Body of pancreas (tissue), 4 donors: ENCODE results near the gene CENPK. TPM values are rescaled to one million over a fixed set of nuclear protein-coding genes. Genes with fewer than 3 reads are reported as not detected.
"Not testable (repeated sequence)": the region's sequence is repeated elsewhere in the genome, so short reads cannot be mapped to it uniquely, and the experiment has no call there.

Source experiments
- ATAC-seq: fragments of 150-250 bp; one replicate; pipeline ENCODE4 v1.9.1; 2016
- DNase-seq, 4 donors: peaks; one replicate each; pipeline ENCODE4 v3.0.0-alpha.2; 2019
- H3K27ac ChIP-seq, 4 donors: fragments of 200-600 bp; sonication (generic); 1 replicate in 3 of 4; 2 replicates in 1 of 4; pipeline versions ENCODE4 v1.5.1 to v1.6.1; 2016 to 2019; ENCODE audit warnings: mild to moderate bottlenecking in 1 of 4, mixed read lengths in 1 of 4, moderate library complexity in 1 of 4
- H3K27me3 ChIP-seq, 2 donors: fragments of 200-600 bp; sonication (generic); one replicate each; pipeline ENCODE4 v1.6.0; 2016; ENCODE audit warnings: mild to moderate bottlenecking in 1 of 2
- H3K36me3 ChIP-seq, 2 donors: fragments of 200-600 bp; sonication (generic); replicated peaks in 1 of 2; 2 replicates each; pipeline ENCODE4 v1.5.1; 2016; ENCODE audit warnings: low read depth in 2 of 2; ENCODE audit not compliant: insufficient read depth in 1 of 2
- H3K4me1 ChIP-seq: fragments of 200-600 bp; sonication (generic); one replicate; pipeline ENCODE4 v1.6.0; 2016
- H3K4me3 ChIP-seq, 2 donors: fragments of 200-600 bp; sonication (generic); 1 replicate in 1 of 2; 2 replicates in 1 of 2; pipeline ENCODE4 v1.5.1; 2016 to 2019
- H3K9me3 ChIP-seq, 3 donors: fragments of 200-600 bp; sonication (generic); 1 replicate in 2 of 3; 2 replicates in 1 of 3; pipeline ENCODE4 v1.5.1; 2016
- CTCF ChIP-seq, 7 experiments: fragments of 450-650 bp in 4 of 7; fragments of 200-600 bp in 3 of 7; sonication (generic) in 3 of 7; IDR thresholded peaks; one replicate each; pipeline ENCODE4 v1.5.1; 2016 to 2019; ENCODE audit warnings: antibody characterized with exemption in 7 of 7
- POLR2A ChIP-seq, 3 donors: fragments of 450-650 bp; IDR thresholded peaks; one replicate each; pipeline ENCODE4 v1.6.1; 2016; ENCODE audit warnings: antibody characterized with exemption in 3 of 3, mild to moderate bottlenecking in 2 of 3
- WGBS, 2 donors: methylation state at CpG; one replicate each; pipeline ENCODE4 v1.1.5; 2017; 5-methylcytosine and 5-hydroxymethylcytosine counted together
- intact Hi-C: fragments of 100-400 bp; cut with DNase I; formaldehyde crosslinking; loops from one replicate; pipeline ENCODE4 v1.15.1; 2023
- total RNA-seq, 2 donors: library from RNA; depleted of rRNA; stranded (reverse); fragments of >200 nt; gene quantifications; one replicate each; pipeline ENCODE4 v1.1.0, GENCODE V29; 2016

The CENPK gene
- total RNA-seq, 2 donors from 2014 or later = 1.3 TPM; not detected in 1

GRCh38 chr5:65488038-65488687 lies 74.8 kb downstream of the CENPK start:
- 52 to 65% methylated on average over 7 of the region's 7 CpGs for WGBS, 2 donors
- not testable (repeated sequence) for H3K4me3 ChIP-seq, DNase-seq, H3K9me3 ChIP-seq, H3K36me3 ChIP-seq, ATAC-seq, H3K27ac ChIP-seq, H3K4me1 ChIP-seq, H3K27me3 ChIP-seq
- intact Hi-C loops = loop anchor here (10.0 kb wide), 1 partner anchor 393 kb away; no protein-coding TSS in a partner anchor
- peak in 2 of 7 experiments; percentile 8 to 13 for TF ChIP-seq CTCF (IDR thresholded peaks at IDR 0.05)

- intact Hi-C loops = loop anchor here (10.0 kb wide), 1 partner anchor 392 kb away; no protein-coding TSS in a partner anchor
- not testable (repeated sequence) for H3K4me3 ChIP-seq, DNase-seq, ATAC-seq, H3K36me3 ChIP-seq, H3K27me3 ChIP-seq, H3K27ac ChIP-seq, H3K4me1 ChIP-seq, H3K9me3 ChIP-seq
- 67 to 74% methylated on average over 2 of the region's 2 CpGs for WGBS, 2 donors
Observed at GRCh38 chr5:65486803-65487202, 76.2 kb downstream of the CENPK start.

- no peak overlapping the region for H3K4me3 ChIP-seq
- H3K27me3 ChIP-seq = no peaks in the 10 kb centered on the region
- H3K9me3 ChIP-seq = no peaks in the 10 kb centered on the region
- no peaks in the 10 kb centered on the region for H3K36me3 ChIP-seq
- no peak for ATAC-seq
- TF ChIP-seq POLR2A (IDR thresholded peaks at IDR 0.05) (no peak), CTCF (IDR thresholded peaks at IDR 0.05) (no peak)
- peaks cover 18% of the 10 kb centered on the region for H3K4me1 ChIP-seq
- WGBS, 2 donors = 84 to 89% methylated on average over 17 to 26 of the region's 28 CpGs
- DNase-seq = no peak
- intact Hi-C loops = loop anchor here (10.0 kb wide), 1 partner anchor 391 kb away; no protein-coding TSS in a partner anchor
- H3K27ac ChIP-seq = no peak overlapping the region
Observed at GRCh38 chr5:65485405-65485804, 77.6 kb downstream of the CENPK start.

GRCh38 chr5:65483546-65484346 lies 79.2 kb downstream of the CENPK start:
- TF ChIP-seq POLR2A (IDR thresholded peaks at IDR 0.05) (no peak), CTCF (IDR thresholded peaks at IDR 0.05) (peak in 6 of 7 experiments; percentile 26 to 76 (median 62))
- H3K9me3 ChIP-seq = no peaks in the 10 kb centered on the region
- H3K27me3 ChIP-seq = no peaks in the 10 kb centered on the region
- no peak overlapping the region for H3K4me3 ChIP-seq
- peak overlapping the region in 3 of 4 donors; percentile 71 to 90 (median 76) for H3K27ac ChIP-seq
- ATAC-seq (peak; percentile 61), DNase-seq (no peak)
- intact Hi-C loops = loop anchor here (10.0 kb wide), 1 partner anchor 389 kb away; no protein-coding TSS in a partner anchor
- WGBS, 2 donors = 5 to 12% methylated on average over 3 of the region's 3 CpGs
- no peaks in the 10 kb centered on the region for H3K36me3 ChIP-seq
- peaks cover 27% of the 10 kb centered on the region for H3K4me1 ChIP-seq
